ENCODE results near the gene CST6. TPM values are rescaled to one million over a fixed set of nuclear protein-coding genes. Genes with fewer than 3 reads are reported as not detected.
"Not testable (repeated sequence)": the region's sequence is repeated elsewhere in the genome, so short reads cannot be mapped to it uniquely, and the experiment has no call there.

CST6 gene
- total RNA-seq, 2 experiments from 2014 or later, result not detected

DNA sequence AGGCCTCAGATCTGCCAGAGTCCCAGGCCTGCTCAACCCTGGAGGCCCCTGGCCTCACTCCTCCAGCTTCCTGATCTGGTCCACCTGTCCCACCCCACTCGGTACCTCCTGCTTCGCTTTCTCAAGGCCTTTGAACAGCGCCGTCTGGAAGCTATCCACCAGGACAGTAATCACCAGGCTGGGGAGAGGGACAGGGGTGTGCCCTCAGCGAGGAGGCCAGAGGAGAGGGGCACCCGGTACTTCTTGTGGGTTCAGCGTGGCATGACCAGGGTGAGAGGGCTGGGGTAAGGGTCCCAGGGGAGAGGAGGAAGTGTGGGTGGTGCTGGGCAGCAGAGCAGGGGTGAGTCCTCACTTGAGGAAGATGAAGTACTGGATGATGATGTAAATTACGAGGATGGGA lies 8.4 kb downstream of the CST6 start:
- ATAC-seq (no peak), DNase-seq (no peak)
- no peak overlapping the region for H3K27ac Mint-ChIP-seq
- ChIA-PET POLR2A (no interaction called here), CTCF (interaction anchor here (1.1 to 1.2 kb wide), 2 partner anchors 115 to 160 kb away, joined by 3 read pairs; partner anchors contain the start of gene MUS81)
- no peaks in the 10 kb centered on the region for H3K36me3 Mint-ChIP-seq (ENCODE audit: low read depth)
- no peaks in the 10 kb centered on the region for H3K27me3 Mint-ChIP-seq (ENCODE audit: low read depth)
- peaks cover 22% of the 10 kb centered on the region for H3K4me1 Mint-ChIP-seq (ENCODE audit: low read depth)
- no peaks in the 10 kb centered on the region for H3K9me3 Mint-ChIP-seq (ENCODE audit: insufficient read depth)
- no peak overlapping the region for H3K4me3 Mint-ChIP-seq

DNA sequence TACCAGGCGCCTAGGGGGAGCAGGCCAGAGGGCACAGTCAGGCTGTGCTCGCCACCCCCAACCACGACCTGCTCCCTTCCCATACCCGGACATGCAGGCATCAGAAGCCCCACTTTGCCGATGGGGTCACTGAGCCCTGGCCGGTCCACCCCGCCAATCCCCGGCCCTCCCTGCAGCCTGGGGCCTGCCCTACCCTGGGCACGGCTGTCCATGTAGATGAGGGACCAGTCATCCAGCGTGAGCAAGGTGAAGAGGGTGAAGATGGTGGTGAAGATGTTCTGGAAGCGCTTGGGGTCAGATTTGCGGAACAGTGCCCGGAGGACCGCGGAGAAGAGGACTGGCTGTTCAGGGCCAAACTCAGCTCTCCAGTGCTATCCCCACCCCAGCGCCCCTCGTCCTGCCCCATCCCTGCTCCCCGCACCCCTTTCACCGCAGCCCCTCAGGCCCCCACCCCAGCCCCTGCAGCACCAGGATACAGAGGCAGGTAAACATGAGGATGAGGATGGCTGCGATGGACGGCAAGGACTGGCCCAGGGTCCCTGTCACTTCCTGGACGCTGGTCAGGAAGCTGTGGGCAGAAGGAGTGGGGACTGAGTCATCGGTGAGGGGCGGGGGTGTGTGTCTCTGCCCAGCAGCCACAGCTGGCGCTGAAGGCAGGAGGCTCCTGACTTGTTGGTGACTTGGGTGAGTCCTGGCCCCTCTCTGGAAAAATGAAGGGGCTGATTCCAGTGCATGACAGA lies 9.0 kb downstream of the CST6 start:
- Mint-ChIP-seq H3K4me3 (no peak overlapping the region), H3K36me3 (ENCODE audit: low read depth) (no peaks in the 10 kb centered on the region), H3K27me3 (ENCODE audit: low read depth) (no peaks in the 10 kb centered on the region), H3K4me1 (ENCODE audit: low read depth) (peaks cover 22% of the 10 kb centered on the region), H3K27ac (no peak overlapping the region), H3K9me3 (ENCODE audit: insufficient read depth) (no peaks in the 10 kb centered on the region)
- CTCF ChIA-PET, result interaction anchor here (2.6 kb wide), 1 partner anchor 25 kb away, joined by 42 read pairs; no protein-coding TSS in a partner anchor
- POLR2A ChIA-PET, result no interaction called here
- DNase-seq (peak; percentile 49), ATAC-seq (peak; percentile 27)

DNA sequence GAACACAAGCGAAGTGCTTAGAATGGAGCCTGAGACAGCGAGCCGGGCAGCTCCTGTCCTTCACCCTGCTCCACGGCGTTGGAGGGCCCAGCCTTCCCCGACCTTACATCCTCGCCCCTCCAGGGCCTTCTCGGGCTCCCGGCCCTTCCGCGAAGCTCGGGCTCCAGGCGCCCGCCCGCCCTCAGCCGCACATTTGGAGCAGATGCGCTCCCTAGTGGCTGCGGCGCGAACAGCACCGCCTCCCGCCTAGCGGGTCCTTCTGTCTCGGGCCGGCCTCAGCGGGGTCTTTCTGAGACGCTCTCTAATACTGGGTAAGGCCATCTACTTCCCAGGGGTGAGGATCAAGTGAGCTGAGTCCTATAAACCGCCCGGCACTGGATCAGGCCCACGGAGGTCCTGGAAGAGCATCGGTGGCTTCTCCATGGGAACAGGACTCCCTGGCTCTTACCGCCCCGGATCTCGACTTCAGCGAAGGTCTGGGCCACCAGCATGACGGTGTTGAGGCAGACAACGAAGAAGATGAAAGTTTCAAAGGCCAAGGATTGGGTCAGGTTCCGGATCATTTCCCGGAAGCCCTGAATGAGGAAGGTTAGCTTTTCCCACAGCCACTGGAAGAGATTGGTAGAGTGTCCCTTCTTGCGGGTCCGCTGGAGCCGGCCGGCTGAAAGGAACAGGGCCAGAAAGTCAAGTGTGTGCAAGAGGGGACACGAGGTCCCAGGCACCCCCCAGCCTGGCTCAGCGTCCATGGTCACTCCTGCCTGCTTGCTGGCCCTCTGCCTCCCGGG lies 10.8 kb downstream of the CST6 start:
- ChIA-PET POLR2A (interaction anchor here (1.3 kb wide), 1 partner anchor 18 kb away, joined by 3 read pairs; no protein-coding TSS in a partner anchor), CTCF (interaction anchor here (0.6 to 2.6 kb wide), 46 partner anchors 9 to 429 kb away, joined by 3 to 42 read pairs (median 4); partner anchors contain the start of genes BANF1, CCDC85B, CST6 and EIF1AD)
- Mint-ChIP-seq H3K27ac (no peak overlapping the region), H3K27me3 (ENCODE audit: low read depth) (no peaks in the 10 kb centered on the region), H3K4me3 (peak overlapping the region; percentile 2), H3K9me3 (ENCODE audit: insufficient read depth) (no peaks in the 10 kb centered on the region), H3K36me3 (ENCODE audit: low read depth) (no peaks in the 10 kb centered on the region), H3K4me1 (ENCODE audit: low read depth) (peaks cover 22% of the 10 kb centered on the region)
- DNase-seq (peak; percentile 84), ATAC-seq (peak; percentile 93)

DNA sequence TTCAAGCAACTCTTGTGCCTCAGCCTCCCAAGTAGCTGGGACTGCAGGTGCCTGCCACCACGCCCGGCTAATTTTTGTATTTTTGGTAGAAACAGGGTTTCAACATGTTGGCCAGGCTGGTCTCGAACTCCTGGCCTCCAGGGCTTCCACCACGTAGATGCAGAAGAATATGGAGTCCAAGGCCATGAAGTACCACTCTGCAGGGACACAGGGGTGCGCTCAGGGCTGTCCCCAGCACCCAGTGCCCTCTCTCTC lies 11.3 kb downstream of the CST6 start:
- H3K27me3 Mint-ChIP-seq (ENCODE audit: low read depth); DNase-seq; H3K4me3 Mint-ChIP-seq; H3K27ac Mint-ChIP-seq; H3K9me3 Mint-ChIP-seq (ENCODE audit: insufficient read depth); ATAC-seq; POLR2A ChIA-PET; H3K36me3 Mint-ChIP-seq (ENCODE audit: low read depth): not testable (repeated sequence)
- peaks cover 22% of the 10 kb centered on the region for H3K4me1 Mint-ChIP-seq (ENCODE audit: low read depth)
- CTCF ChIA-PET, result interaction anchor here (0.7 to 2.6 kb wide), 24 partner anchors 8 to 429 kb away, joined by 3 to 42 read pairs (median 6); partner anchors contain the start of genes BANF1, CCDC85B, EIF1AD and FIBP

DNA sequence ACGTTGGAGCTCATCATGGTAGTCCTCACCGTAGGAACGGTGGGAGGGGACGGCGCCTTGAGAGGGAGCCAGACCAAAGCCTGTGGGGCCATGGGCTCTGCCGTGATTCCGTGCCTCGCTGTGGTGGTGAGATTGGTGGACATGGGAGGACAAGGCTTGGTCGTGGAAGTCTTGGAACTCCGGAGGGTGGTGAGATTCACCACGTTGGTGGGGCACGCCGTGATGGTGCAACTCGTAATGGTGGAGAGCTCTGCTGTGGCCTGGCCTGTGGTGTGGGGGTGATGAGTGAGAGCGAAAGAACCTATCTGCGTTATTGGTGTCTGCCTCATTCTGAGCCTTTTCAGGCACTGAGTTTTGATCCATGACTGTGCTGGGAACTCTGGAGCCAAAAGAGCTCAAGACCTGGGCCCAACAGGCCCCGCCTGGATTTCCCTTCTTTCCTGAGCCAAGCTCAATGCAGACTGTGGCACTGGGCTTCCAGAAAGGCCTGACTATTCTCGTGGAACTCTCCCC lies 14.3 kb downstream of the CST6 start, which contains the start of gene CATSPER1:
Gene CATSPER1 (minus strand): TSS at position 463 of the 513 bp plus-strand sequence. CDS start 100 bp downstream, at position 363.
- ATAC-seq (no peak), DNase-seq (no peak)
- H3K27ac Mint-ChIP-seq, result no peak within 1 kb of the TSS
- ChIA-PET POLR2A (no interaction called here), CTCF (interaction anchor here (0.6 to 1.0 kb wide), 2 partner anchors 18 to 19 kb away, joined by 3 to 7 read pairs; no protein-coding TSS in a partner anchor)
- no peaks in the 10 kb centered on the region for H3K9me3 Mint-ChIP-seq (ENCODE audit: insufficient read depth)
- H3K4me1 Mint-ChIP-seq (ENCODE audit: low read depth), result peaks cover 14% of the 10 kb centered on the region
- no peak within 1 kb of the TSS for H3K4me3 Mint-ChIP-seq
- H3K27me3 Mint-ChIP-seq (ENCODE audit: low read depth), result peaks cover 7% of the 10 kb centered on the region
- no peaks in the 10 kb centered on the region for H3K36me3 Mint-ChIP-seq (ENCODE audit: low read depth)

DNA sequence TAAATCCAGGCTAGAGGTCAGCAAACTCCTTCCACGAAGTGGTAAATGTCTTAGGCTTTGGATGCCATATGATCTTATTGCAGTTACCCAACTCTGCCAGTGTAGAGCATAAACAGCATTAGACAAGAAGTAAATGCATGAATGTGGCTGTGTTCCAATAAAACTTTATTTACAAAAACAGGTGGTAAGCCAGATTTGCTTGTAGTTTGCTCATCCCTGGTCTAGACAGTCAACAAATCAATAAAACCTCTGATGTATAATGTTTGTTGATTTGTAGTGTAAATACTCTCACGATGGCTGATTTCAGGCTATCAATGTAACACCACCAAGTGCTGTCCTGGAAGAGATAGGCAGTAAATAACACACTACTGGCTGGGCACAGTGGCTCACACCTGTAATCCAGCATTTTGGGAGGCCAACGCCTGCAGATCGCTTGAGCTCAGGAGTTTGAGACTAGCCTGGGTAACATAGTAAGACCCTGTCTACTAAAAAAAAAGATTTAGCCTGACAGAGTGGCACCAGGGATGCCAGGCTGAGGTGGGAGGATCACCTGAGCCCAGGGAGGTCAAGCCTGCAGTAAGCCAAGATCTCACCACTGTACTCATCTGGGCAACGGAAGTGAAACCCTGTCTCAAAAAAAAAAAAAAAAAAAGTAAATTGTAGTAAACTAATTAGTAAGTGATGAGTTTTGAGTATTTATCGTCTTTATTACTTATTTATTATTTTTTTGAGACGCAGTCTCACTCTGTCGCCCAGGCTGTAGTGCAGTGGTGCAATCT lies 21.3 kb downstream of the CST6 start:
- no peak for ATAC-seq
- no peaks in the 10 kb centered on the region for H3K36me3 Mint-ChIP-seq (ENCODE audit: low read depth)
- no peak overlapping the region for H3K27ac Mint-ChIP-seq
- no peaks in the 10 kb centered on the region for H3K4me1 Mint-ChIP-seq (ENCODE audit: low read depth)
- H3K27me3 Mint-ChIP-seq (ENCODE audit: low read depth), result peaks cover 8% of the 10 kb centered on the region
- H3K9me3 Mint-ChIP-seq (ENCODE audit: insufficient read depth), result no peaks in the 10 kb centered on the region
- CTCF ChIA-PET, result no interaction called here
- POLR2A ChIA-PET, result no interaction called here
- DNase-seq, result no peak
- H3K4me3 Mint-ChIP-seq, result no peak overlapping the region

DNA sequence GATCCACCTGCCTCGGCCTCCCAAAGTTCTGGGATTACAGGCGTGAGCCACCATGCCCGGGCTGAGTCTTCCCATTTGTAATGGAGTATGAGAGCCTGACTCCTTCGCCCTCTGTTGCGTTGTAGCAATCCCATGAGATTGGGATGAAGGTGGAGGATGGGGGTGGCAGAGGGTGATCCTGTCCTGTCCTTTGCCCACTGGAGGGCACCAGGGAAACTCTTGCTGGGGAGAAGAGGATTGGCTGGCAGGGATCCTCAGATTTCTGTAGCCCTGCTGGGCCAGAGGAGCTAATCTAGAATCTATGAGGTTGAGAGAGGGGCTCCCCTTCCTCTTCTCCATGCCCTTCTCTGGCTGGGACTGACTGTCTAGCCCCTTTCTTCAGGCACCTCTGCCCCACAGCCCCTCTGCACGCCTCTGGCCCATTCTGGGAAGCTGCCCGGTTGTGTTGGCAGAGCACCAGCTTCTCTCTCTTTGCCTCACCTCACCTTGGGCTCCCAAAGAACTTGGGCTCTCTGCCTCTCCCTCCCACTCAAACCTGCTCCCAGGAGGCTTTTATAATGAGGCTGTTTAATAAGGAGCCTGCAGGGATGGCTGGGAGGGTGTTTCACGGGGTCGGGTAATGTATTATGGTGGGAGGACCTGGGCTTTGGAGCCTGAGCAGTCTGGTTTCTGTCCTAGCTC lies 24.0 kb downstream of the CST6 start:
- DNase-seq (no peak), ATAC-seq (no peak)
- Mint-ChIP-seq H3K9me3 (ENCODE audit: insufficient read depth) (no peaks in the 10 kb centered on the region), H3K4me1 (ENCODE audit: low read depth) (no peaks in the 10 kb centered on the region), H3K27me3 (ENCODE audit: low read depth) (peaks cover 6% of the 10 kb centered on the region), H3K4me3 (no peak overlapping the region), H3K27ac (no peak overlapping the region), H3K36me3 (ENCODE audit: low read depth) (no peaks in the 10 kb centered on the region)
- ChIA-PET CTCF (interaction anchor here (0.9 to 3.4 kb wide), 3 partner anchors 9 to 217 kb away, joined by 3 to 23 read pairs (median 21); no protein-coding TSS in a partner anchor), POLR2A (interaction anchor here (0.6 to 0.7 kb wide), 2 partner anchors 116 to 731 kb away, joined by 3 read pairs; no protein-coding TSS in a partner anchor)

DNA sequence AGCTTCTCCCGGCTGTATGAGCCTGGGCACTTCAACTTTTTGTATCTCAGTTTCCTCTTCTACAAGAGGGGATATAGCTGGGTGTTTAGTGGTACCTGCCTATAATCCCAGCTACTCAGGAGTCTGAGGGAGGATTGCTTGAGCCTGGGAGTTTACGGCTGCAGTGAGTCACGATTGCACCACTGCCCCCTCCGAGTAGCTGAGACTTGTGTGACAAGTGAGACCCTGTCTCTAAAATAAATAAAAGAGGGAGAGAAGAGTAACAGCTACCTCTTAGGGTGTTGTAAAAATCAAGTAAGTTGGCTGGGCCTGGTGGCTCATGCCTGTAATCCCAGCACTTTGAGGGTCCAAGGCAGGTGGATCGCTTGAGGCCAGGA lies 24.5 kb downstream of the CST6 start:
- H3K27ac Mint-ChIP-seq, result no peak overlapping the region
- no peaks in the 10 kb centered on the region for H3K9me3 Mint-ChIP-seq (ENCODE audit: insufficient read depth)
- no peaks in the 10 kb centered on the region for H3K36me3 Mint-ChIP-seq (ENCODE audit: low read depth)
- peaks cover 6% of the 10 kb centered on the region for H3K27me3 Mint-ChIP-seq (ENCODE audit: low read depth)
- H3K4me3 Mint-ChIP-seq, result no peak overlapping the region
- no peaks in the 10 kb centered on the region for H3K4me1 Mint-ChIP-seq (ENCODE audit: low read depth)
- ATAC-seq (no peak), DNase-seq (no peak)
- ChIA-PET CTCF (interaction anchor here (0.9 to 3.4 kb wide), 3 partner anchors 8 to 218 kb away, joined by 3 to 23 read pairs (median 21); no protein-coding TSS in a partner anchor), POLR2A (interaction anchor here (0.7 kb wide), 1 partner anchor 116 kb away, joined by 3 read pairs; no protein-coding TSS in a partner anchor)

DNA sequence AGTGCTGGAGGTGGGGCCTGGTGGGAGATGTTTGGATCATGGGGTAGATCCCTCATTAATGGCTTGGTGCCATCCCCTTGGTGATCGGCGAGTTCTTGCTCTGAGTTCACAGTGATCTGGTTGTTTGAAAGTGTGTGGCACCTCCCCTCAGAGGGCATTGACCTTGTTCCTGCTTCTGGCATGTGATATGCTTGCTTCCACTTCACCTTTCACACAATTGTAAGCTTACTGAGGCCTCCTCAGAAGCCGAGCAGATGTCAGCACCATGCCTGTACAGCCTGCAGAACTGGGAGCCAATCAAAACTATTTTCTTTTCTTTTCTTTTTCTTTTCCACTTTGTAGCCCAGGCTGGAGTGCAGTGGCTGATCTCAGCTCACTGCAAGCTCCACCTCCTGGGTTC lies 25.5 kb downstream of the CST6 start:
- DNase-seq (no peak), ATAC-seq (no peak)
- no peaks in the 10 kb centered on the region for H3K36me3 Mint-ChIP-seq (ENCODE audit: low read depth)
- H3K27ac Mint-ChIP-seq, result no peak overlapping the region
- POLR2A ChIA-PET, result no interaction called here
- no peak overlapping the region for H3K4me3 Mint-ChIP-seq
- CTCF ChIA-PET, result interaction anchor here (2.7 to 3.4 kb wide), 2 partner anchors 7 to 15 kb away, joined by 21 to 23 read pairs; no protein-coding TSS in a partner anchor
- no peaks in the 10 kb centered on the region for H3K4me1 Mint-ChIP-seq (ENCODE audit: low read depth)
- H3K27me3 Mint-ChIP-seq (ENCODE audit: low read depth), result peaks cover 4% of the 10 kb centered on the region
- no peaks in the 10 kb centered on the region for H3K9me3 Mint-ChIP-seq (ENCODE audit: insufficient read depth)

DNA sequence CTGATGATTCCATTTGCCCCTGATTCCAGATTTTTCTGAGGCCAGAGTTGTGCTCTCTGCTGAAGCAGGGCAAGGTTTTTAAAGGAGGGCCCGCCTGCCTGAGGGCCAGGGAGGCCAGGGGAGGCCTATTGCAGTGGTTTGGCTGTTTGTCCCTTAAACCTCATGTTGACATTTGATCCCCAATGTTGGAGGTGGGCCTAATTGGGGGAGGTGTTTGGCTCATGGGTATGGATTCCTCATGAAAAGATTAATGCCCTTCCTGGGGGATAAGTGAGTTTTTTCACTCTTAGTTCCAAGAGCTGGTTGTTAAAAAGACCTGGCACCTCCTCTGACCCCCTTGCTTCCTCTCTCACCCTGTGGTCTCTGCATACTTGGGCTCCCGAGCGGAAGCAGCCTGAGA lies 28.0 kb downstream of the CST6 start:
- Mint-ChIP-seq H3K4me1 (ENCODE audit: low read depth) (peaks cover 3% of the 10 kb centered on the region), H3K4me3 (no peak overlapping the region), H3K27ac (no peak overlapping the region), H3K9me3 (ENCODE audit: insufficient read depth) (no peaks in the 10 kb centered on the region), H3K27me3 (ENCODE audit: low read depth) (peaks cover 2% of the 10 kb centered on the region), H3K36me3 (ENCODE audit: low read depth) (no peaks in the 10 kb centered on the region)
- CTCF ChIA-PET, result interaction anchor here (1.4 to 2.0 kb wide), 3 partner anchors 18 to 155 kb away, joined by 3 to 13 read pairs (median 3); no protein-coding TSS in a partner anchor
- DNase-seq (no peak), ATAC-seq (no peak)
- POLR2A ChIA-PET, result no interaction called here
